ENCODE results near the gene ANK3. TPM values are rescaled to one million over a fixed set of nuclear protein-coding genes. Genes with fewer than 3 reads are reported as not detected.
A peak's percentile ranks its signal among the peaks of the same experiment; 100 is the strongest.

Gene ANK3
- total and polyA plus RNA-seq, 8 donors = 3.6 to 115 (median 31.1) TPM

DNA sequence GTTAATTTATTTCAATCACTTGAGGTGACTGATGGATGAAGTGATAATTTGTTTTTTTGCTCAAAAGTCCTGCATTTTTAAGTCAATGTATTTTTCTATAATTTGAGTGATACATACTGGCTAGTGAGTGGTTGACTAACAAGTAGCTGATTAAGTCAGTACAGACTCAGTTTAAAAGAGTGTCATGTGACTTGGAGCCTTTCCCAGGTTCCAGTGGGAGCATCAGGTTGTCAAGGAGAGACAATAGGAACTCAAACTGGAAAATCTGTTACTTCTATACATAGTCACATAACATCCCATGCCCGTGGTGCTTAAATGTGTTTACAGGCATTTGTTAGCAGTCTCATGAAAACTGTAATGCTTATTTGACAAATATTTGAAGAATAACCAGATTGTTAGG is 154.7 kb downstream of the ANK3 start:
- Histone ChIP-seq H3K9me3 (no peaks in the 10 kb centered on the region), H3K4me1 (peaks cover 0 to 27% (median 16%) of the 10 kb centered on the region in 4 donors), H3K27me3 (no peaks in the 10 kb centered on the region), H3K36me3 (no peaks in the 10 kb centered on the region), H3K27ac (no peak overlapping the region), H3K4me3 (no peak overlapping the region)
- TF ChIP-seq POLR2A (IDR thresholded peaks at IDR 0.05) (no peak), POLR2AphosphoS5 (IDR thresholded peaks at IDR 0.05) (no peak), EP300 (IDR thresholded peaks at IDR 0.05) (no peak)
- TF ChIP-seq, protein P1, sequence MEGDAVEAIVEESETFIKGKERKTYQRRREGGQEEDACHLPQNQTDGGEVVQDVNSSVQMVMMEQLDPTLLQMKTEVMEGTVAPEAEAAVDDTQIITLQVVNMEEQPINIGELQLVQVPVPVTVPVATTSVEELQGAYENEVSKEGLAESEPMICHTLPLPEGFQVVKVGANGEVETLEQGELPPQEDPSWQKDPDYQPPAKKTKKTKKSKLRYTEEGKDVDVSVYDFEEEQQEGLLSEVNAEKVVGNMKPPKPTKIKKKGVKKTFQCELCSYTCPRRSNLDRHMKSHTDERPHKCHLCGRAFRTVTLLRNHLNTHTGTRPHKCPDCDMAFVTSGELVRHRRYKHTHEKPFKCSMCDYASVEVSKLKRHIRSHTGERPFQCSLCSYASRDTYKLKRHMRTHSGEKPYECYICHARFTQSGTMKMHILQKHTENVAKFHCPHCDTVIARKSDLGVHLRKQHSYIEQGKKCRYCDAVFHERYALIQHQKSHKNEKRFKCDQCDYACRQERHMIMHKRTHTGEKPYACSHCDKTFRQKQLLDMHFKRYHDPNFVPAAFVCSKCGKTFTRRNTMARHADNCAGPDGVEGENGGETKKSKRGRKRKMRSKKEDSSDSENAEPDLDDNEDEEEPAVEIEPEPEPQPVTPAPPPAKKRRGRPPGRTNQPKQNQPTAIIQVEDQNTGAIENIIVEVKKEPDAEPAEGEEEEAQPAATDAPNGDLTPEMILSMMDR (IDR thresholded peaks at IDR 0.05) = no peak
- no peak for DNase-seq
- 33 to 53% (median 44%) methylated on average over 1 of the region's 1 CpG for WGBS, 5 donors
- intact Hi-C loops (cut with DNase I; ENCODE audit: low total_unique reads) = no loop called here

DNA sequence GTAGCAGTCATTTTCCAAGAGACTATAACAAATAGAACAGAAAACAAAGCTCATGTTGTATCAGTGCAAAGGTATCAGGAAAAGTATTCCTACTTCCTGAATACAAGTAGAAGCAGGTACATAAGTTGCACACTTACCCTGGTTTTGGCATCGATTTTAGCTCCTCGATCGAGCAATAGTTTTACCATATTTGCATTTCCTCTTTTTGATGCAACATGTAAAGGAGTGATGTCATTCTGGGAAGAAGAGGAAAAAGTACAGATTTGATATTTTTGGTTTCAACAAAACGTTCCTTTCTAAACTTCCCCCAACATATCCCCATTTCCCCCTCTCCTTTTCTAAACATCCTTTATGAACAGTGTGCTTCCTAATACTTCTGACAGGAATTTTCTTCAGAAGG is 155.1 kb downstream of the ANK3 start:
- H3K4me1 ChIP-seq = peaks cover 0 to 27% (median 16%) of the 10 kb centered on the region in 4 donors

DNA sequence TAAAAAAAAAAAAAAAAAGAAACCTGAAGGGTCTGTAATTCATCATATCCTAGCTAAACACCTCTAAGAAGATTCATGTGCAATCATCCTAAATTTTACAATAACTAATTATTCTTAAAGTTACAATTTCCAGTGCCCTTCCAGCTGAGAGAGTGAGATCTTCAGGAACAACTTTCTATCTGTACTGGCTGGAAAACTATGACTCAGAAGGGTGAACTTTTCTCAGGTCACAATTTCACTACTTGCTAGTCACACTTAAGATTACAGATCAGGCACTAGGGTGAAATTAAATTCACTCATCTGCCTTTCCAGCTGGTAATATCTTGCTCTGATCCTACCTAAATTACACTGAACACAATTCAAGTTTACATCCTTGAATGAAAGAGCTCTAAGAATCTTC is 158.8 kb downstream of the ANK3 start:
- TF ChIP-seq EP300 (IDR thresholded peaks at IDR 0.05) (no peak), POLR2A (IDR thresholded peaks at IDR 0.05) (no peak), POLR2AphosphoS5 (IDR thresholded peaks at IDR 0.05) (no peak)
- TF ChIP-seq, protein P1 (IDR thresholded peaks at IDR 0.05) = no peak
- Histone ChIP-seq H3K9me3 (no peaks in the 10 kb centered on the region), H3K36me3 (no peaks in the 10 kb centered on the region), H3K4me3 (no peak overlapping the region), H3K27me3 (no peaks in the 10 kb centered on the region), H3K27ac (no peak overlapping the region), H3K4me1 (no peaks in the 10 kb centered on the region)
- DNase-seq = no peak
- intact Hi-C loops (cut with DNase I; ENCODE audit: low total_unique reads) = no loop called here

More for the DNA sequence above, 155.1 kb downstream of the ANK3 start:
- no peak for TF ChIP-seq EP300 (IDR thresholded peaks at IDR 0.05)
- TF ChIP-seq POLR2A (IDR thresholded peaks at IDR 0.05) = no peak
- no peak for TF ChIP-seq POLR2AphosphoS5 (IDR thresholded peaks at IDR 0.05)
- TF ChIP-seq, protein P1 (IDR thresholded peaks at IDR 0.05) = no peak
- 72 to 80% (median 74%) methylated on average over 4 of the region's 4 CpGs for WGBS, 5 donors
- Histone ChIP-seq H3K4me3 (no peak overlapping the region), H3K36me3 (no peaks in the 10 kb centered on the region), H3K27ac (no peak overlapping the region), H3K27me3 (no peaks in the 10 kb centered on the region), H3K9me3 (no peaks in the 10 kb centered on the region)
- intact Hi-C loops (cut with DNase I; ENCODE audit: low total_unique reads) = no loop called here
- DNase-seq = no peak

DNA sequence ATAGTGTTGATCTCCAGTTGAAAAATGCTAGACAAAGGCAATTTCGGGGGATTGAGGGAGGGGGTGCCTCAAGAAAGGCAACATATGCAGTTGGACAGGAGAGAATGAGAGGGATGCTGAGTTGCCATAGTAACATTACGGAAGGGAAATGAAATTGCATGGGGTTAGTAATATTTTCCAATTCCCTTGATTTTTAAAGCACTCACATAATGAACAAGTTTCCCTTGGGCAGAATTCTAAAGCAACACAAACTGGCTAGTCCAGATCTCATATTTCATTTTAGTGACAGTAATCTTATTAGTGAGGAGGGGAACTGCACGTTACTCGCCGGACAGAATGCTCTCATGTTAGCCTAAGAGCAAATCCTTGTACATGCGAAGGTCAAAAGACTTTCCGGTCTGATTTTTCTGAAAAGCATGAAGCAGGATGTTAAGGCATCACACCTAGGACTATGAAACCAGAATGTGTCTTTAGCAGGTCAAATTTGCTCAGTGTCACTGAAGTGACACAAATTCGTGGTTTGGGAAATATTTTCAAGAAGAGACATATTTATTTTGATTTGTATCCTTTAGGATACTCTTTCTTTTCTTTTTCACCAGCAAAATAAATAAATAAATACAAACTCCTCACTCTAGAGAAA is 165.5 kb downstream of the ANK3 start:
- Histone ChIP-seq H3K27me3 (no peaks in the 10 kb centered on the region), H3K4me3 (no peak overlapping the region), H3K4me1 (no peaks in the 10 kb centered on the region), H3K27ac (no peak overlapping the region), H3K36me3 (no peaks in the 10 kb centered on the region), H3K9me3 (no peaks in the 10 kb centered on the region)
- intact Hi-C loops (cut with DNase I; ENCODE audit: low total_unique reads) = no loop called here
- no peak for TF ChIP-seq POLR2A (IDR thresholded peaks at IDR 0.05)
- TF ChIP-seq, protein P1 (IDR thresholded peaks at IDR 0.05) = no peak
- no peak for TF ChIP-seq POLR2AphosphoS5 (IDR thresholded peaks at IDR 0.05)
- no peak for TF ChIP-seq EP300 (IDR thresholded peaks at IDR 0.05)
- WGBS, 5 donors = 76 to 88% (median 84%) methylated on average over 8 of the region's 8 CpGs
- DNase-seq = peak in 1 of 2 donors; percentile 25
